SK-N-SH (cell line): ENCODE data around the gene IGHMBP2. TPM values are rescaled to one million over a fixed set of nuclear protein-coding genes. Genes with fewer than 3 reads are reported as not detected.

Experiments
- CTCF ChIA-PET: fragments of 300-600, 350-600 bp; formaldehyde crosslinking; extraction: SDS; loops from one replicate; lab custom pipeline; 2021; lab: Yijun Ruan, JAX
- POLR2A ChIA-PET: fragments of 350-600 bp; sonication (Branson Sonifier 250); formaldehyde crosslinking; extraction: SDS; loops from one replicate; lab custom pipeline; 2020; ENCODE audit warnings: antibody characterized with exemption, inconsistent platforms; lab: Yijun Ruan, JAX
- DNase-seq: peaks from one replicate; pipeline ENCODE4 v3.0.0; 2012
- H2AFZ ChIP-seq: fragments of 200-600 bp; sonication (generic); 2 replicates; pipeline ENCODE4 v1.8.1; 2016; ENCODE audit warnings: antibody characterized with exemption, mild to moderate bottlenecking, low read depth
- H3F3A ChIP-seq: fragments of 200-600 bp; sonication (generic); replicated peaks from 2 replicates; pipeline ENCODE3; 2016; ENCODE audit warnings: antibody characterized with exemption, mild to moderate bottlenecking; ENCODE audit not compliant: insufficient read depth
- H3K27ac ChIP-seq, 2 experiments: fragments of 200-500 bp in 1 of 2; fragments of 200-600 bp in 1 of 2; sonication (Bioruptor generic) in 1 of 2; sonication (generic), shearing (Covaris generic) in 1 of 2; 2 replicates each; pipeline versions ENCODE4 v1.5.1 to v1.6.1; 2014 to 2016; ENCODE audit warnings: low read depth in 2 of 2, inconsistent platforms in 1 of 2, low read length in 1 of 2, mild to moderate bottlenecking in 1 of 2, mixed read lengths in 1 of 2
- H3K27me3 ChIP-seq: fragments of 200-600 bp; sonication (generic), shearing (Covaris generic); 2 replicates; pipeline ENCODE4 v1.6.1; 2016; ENCODE audit warnings: mixed run types; ENCODE audit not compliant: insufficient read depth
- H3K36me3 ChIP-seq, 2 experiments: fragments of 200-500 bp in 1 of 2; fragments of 200-600 bp in 1 of 2; sonication (Bioruptor generic) in 1 of 2; sonication (generic) in 1 of 2; replicated peaks in 1 of 2; 2 replicates each; pipeline versions ENCODE3 to v1.5.1; 2014 to 2016; ENCODE audit warnings: low read length in 1 of 2, mild to moderate bottlenecking in 1 of 2; ENCODE audit not compliant: insufficient read depth in 2 of 2, control insufficient read depth in 1 of 2
- H3K4me1 ChIP-seq, 2 experiments: fragments of 200-500 bp in 1 of 2; fragments of 200-600 bp in 1 of 2; sonication (Bioruptor generic) in 1 of 2; sonication (generic), shearing (Covaris generic) in 1 of 2; 2 replicates each; pipeline versions ENCODE4 v1.5.1 to v1.6.1; 2014 to 2016; ENCODE audit warnings: low read depth in 1 of 2, low read length in 1 of 2, mixed run types in 1 of 2; ENCODE audit not compliant: insufficient read depth in 2 of 2, control insufficient read depth in 1 of 2
- H3K4me2 ChIP-seq: fragments of 200-600 bp; sonication (generic), shearing (Covaris generic); 2 replicates; pipeline ENCODE4 v1.6.1; 2017; ENCODE audit warnings: mixed run types
- H3K4me3 ChIP-seq, 2 experiments: fragments of 200-500 bp in 1 of 2; fragments of 200-600 bp in 1 of 2; sonication (Bioruptor generic) in 1 of 2; sonication (generic), shearing (Covaris generic) in 1 of 2; 2 replicates each; pipeline versions ENCODE4 v1.5.1 to v1.8.1; 2014 to 2016; ENCODE audit warnings: low read depth in 2 of 2, inconsistent platforms in 1 of 2, low read length in 1 of 2, mild to moderate bottlenecking in 1 of 2, mixed read lengths in 1 of 2, moderate library complexity in 1 of 2
- H3K79me2 ChIP-seq: fragments of 200-600 bp; sonication (generic); 2 replicates; pipeline ENCODE4 v1.8.1; 2017; ENCODE audit warnings: mild to moderate bottlenecking; ENCODE audit not compliant: insufficient read depth
- H3K9ac ChIP-seq: fragments of 200-600 bp; sonication (generic); 2 replicates; pipeline ENCODE4 v1.6.1; 2017; ENCODE audit warnings: mixed run types
- H3K9me2 ChIP-seq: fragments of 200-600 bp; sonication (generic); 2 replicates; pipeline ENCODE4 v1.6.1; 2017; ENCODE audit warnings: mixed run types
- H3K9me3 ChIP-seq: fragments of 200-600 bp; sonication (generic); 2 replicates; pipeline ENCODE4 v1.6.1; 2017; ENCODE audit warnings: mixed run types, mild to moderate bottlenecking, moderate library complexity
- H4K20me1 ChIP-seq: fragments of 200-600 bp; sonication (generic); 2 replicates; pipeline ENCODE4 v1.6.1; 2017; ENCODE audit warnings: mild to moderate bottlenecking, mixed run types; ENCODE audit not compliant: insufficient read depth
- CTCF ChIP-seq: fragments of 200-600 bp; sonication (generic); IDR thresholded peaks from 2 replicates; pipeline ENCODE4 v1.6.1; 2017; ENCODE audit warnings: antibody characterized with exemption, mild to moderate bottlenecking, moderate library complexity
- ELF1 ChIP-seq: IDR thresholded peaks from 2 replicates; pipeline ENCODE4 v1.4.0; 2012
- EP300 ChIP-seq, 2 experiments: IDR thresholded peaks; 2 replicates each; pipeline versions ENCODE4 v1.4.0 to v1.6.1; 2012; ENCODE audit warnings: borderline replicate concordance in 1 of 2, low read depth in 1 of 2, low read length in 1 of 2
- FOXM1 ChIP-seq: IDR thresholded peaks from 2 replicates; pipeline ENCODE4 v1.4.0; 2012; ENCODE audit warnings: low read depth, mild to moderate bottlenecking
- IRF3 ChIP-seq: fragments of 150-350 bp; IDR thresholded peaks from 2 replicates; pipeline ENCODE4 v1.6.1; 2016; ENCODE audit warnings: mild to moderate bottlenecking, low read depth, low read length
- MEF2A ChIP-seq: IDR thresholded peaks from 2 replicates; pipeline ENCODE4 v1.4.0; 2012; ENCODE audit warnings: low read depth, borderline replicate concordance
- MXI1 ChIP-seq: IDR thresholded peaks from 2 replicates; pipeline ENCODE4 v1.6.1; 2012; ENCODE audit warnings: mild to moderate bottlenecking, low read depth, low read length, improper control_type of control experiment
- NFIC ChIP-seq: IDR thresholded peaks from 2 replicates; pipeline ENCODE4 v1.4.0; 2012; ENCODE audit warnings: borderline replicate concordance
- POLR2AphosphoS5 ChIP-seq: IDR thresholded peaks from 2 replicates; pipeline ENCODE4 v1.6.1; 2012; ENCODE audit warnings: low read depth, low read length
- RAD21 ChIP-seq: IDR thresholded peaks from 2 replicates; pipeline ENCODE4 v1.6.1; 2012; ENCODE audit warnings: mild to moderate bottlenecking, low read length
- SMC3 ChIP-seq: IDR thresholded peaks from 2 replicates; pipeline ENCODE4 v1.6.1; 2012; ENCODE audit warnings: low read depth, low read length, improper control_type of control experiment
- USF1 ChIP-seq: IDR thresholded peaks from 2 replicates; pipeline ENCODE4 v1.4.0; 2012; ENCODE audit warnings: low read depth, borderline replicate concordance
- USF2 ChIP-seq: fragments of 150-350 bp; IDR thresholded peaks from 2 replicates; pipeline ENCODE4 v1.6.1; 2017; ENCODE audit warnings: antibody characterized with exemption, low read length, low read depth, borderline replicate concordance
- YY1 ChIP-seq: IDR thresholded peaks from 2 replicates; pipeline ENCODE4 v1.4.0; 2012; ENCODE audit warnings: low read depth, mild to moderate bottlenecking
- WGBS: methylation state at CpG from one replicate; pipeline ENCODE4 v1.1.6; 2017; ENCODE audit warnings: low lambda C conversion rate; 5-methylcytosine and 5-hydroxymethylcytosine counted together
- polyA plus RNA-seq, 3 experiments: library from polyadenylated mRNA; depleted of rRNA; stranded (reverse); fragments of >200 nt; gene quantifications; 2 replicates each; pipeline ENCODE4 v1.2.3, GENCODE V29; 2012

Gene IGHMBP2
- polyA plus RNA-seq, 1 of the 3 experiments (the other 2 are of a cell fraction), result 9.0 TPM

GRCh38 chr11:68938816-68939582 is 35.3 kb downstream of the IGHMBP2 start:
- TF ChIP-seq IRF3 (no peak), FOXM1 (no peak), RAD21 (no peak), NFIC (no peak), EP300 (IDR thresholded peaks at IDR 0.05; ENCODE audit: borderline replicate concordance in 1 of 2, low read depth in 1 of 2, low read length in 1 of 2) (no peak), USF1 (no peak), MXI1 (no peak), ELF1 (no peak), POLR2AphosphoS5 (no peak), YY1 (no peak), CTCF (no peak), USF2 (no peak), SMC3 (no peak), MEF2A (no peak)
- Histone ChIP-seq H3K4me2 (no peak overlapping the region), H3K4me3 (no peak overlapping the region), H2AFZ (no peak overlapping the region), H3K9me3 (no peaks in the 10 kb centered on the region), H3K36me3 (peaks cover 0 to 47% of the 10 kb centered on the region in 2 experiments), H3K4me1 (no peaks in the 10 kb centered on the region), H4K20me1 (no peaks in the 10 kb centered on the region), H3K9me2 (no peaks in the 10 kb centered on the region), H3F3A (no peaks in the 10 kb centered on the region), H3K9ac (no peak overlapping the region), H3K27me3 (no peaks in the 10 kb centered on the region), H3K79me2 (no peaks in the 10 kb centered on the region), H3K27ac (no peak overlapping the region)
- CTCF ChIA-PET, result no interaction called here
- POLR2A ChIA-PET, result no interaction called here
- WGBS, result 97% methylated on average over 6 of the region's 17 CpGs
- no peak for DNase-seq
